ENCODE data around the gene TSPAN9.

- TF ChIP-seq, protein P1, sequence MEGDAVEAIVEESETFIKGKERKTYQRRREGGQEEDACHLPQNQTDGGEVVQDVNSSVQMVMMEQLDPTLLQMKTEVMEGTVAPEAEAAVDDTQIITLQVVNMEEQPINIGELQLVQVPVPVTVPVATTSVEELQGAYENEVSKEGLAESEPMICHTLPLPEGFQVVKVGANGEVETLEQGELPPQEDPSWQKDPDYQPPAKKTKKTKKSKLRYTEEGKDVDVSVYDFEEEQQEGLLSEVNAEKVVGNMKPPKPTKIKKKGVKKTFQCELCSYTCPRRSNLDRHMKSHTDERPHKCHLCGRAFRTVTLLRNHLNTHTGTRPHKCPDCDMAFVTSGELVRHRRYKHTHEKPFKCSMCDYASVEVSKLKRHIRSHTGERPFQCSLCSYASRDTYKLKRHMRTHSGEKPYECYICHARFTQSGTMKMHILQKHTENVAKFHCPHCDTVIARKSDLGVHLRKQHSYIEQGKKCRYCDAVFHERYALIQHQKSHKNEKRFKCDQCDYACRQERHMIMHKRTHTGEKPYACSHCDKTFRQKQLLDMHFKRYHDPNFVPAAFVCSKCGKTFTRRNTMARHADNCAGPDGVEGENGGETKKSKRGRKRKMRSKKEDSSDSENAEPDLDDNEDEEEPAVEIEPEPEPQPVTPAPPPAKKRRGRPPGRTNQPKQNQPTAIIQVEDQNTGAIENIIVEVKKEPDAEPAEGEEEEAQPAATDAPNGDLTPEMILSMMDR (IDR thresholded peaks at IDR 0.05): no peak
- TF ChIP-seq POLR2A (IDR thresholded peaks at IDR 0.05): no peak
- no peak for TF ChIP-seq EP300 (IDR thresholded peaks at IDR 0.05)
- TF ChIP-seq POLR2AphosphoS5 (IDR thresholded peaks at IDR 0.05): no peak
These were observed 101.6 kb downstream of the TSPAN9 start for GRCh38 chr12:3178671-3179313.

Measured in suprapubic skin (tissue), 4 donors.